Trophoblast cell (in vitro differentiated cells and primary cell): ENCODE data around the gene SLC35G1.

Source experiments
- DNase-seq, 2 donors: peaks; one replicate each; pipeline ENCODE4 v3.0.0-alpha.2; 2016
- H2AFZ ChIP-seq: 2 replicates; pipeline ENCODE4 v1.6.1; 2013; ENCODE audit warnings: low read length, moderate library complexity, mild to moderate bottlenecking; ENCODE audit not compliant: insufficient read depth, poor library complexity
- H2AK5ac ChIP-seq: 2 replicates; pipeline ENCODE4 v1.6.1; 2013; ENCODE audit warnings: mild to moderate bottlenecking, low read length
- H2BK120ac ChIP-seq: 2 replicates; pipeline ENCODE4 v1.6.1; 2013; ENCODE audit warnings: low read length, mild to moderate bottlenecking, moderate library complexity; ENCODE audit not compliant: insufficient read depth, poor library complexity
- H2BK12ac ChIP-seq: 2 replicates; pipeline ENCODE4 v1.6.1; 2013; ENCODE audit warnings: mild to moderate bottlenecking, low read length, moderate library complexity
- H2BK5ac ChIP-seq: 2 replicates; pipeline ENCODE4 v1.6.1; 2013; ENCODE audit warnings: low read length, low read depth, moderate library complexity, mild to moderate bottlenecking; ENCODE audit not compliant: poor library complexity
- H3K14ac ChIP-seq: 2 replicates; pipeline ENCODE4 v1.6.1; 2013; ENCODE audit warnings: mild to moderate bottlenecking, low read length
- H3K18ac ChIP-seq: 2 replicates; pipeline ENCODE4 v1.6.1; 2013; ENCODE audit warnings: mild to moderate bottlenecking, low read length
- H3K23ac ChIP-seq: 2 replicates; pipeline ENCODE4 v1.6.1; 2013; ENCODE audit warnings: low read length
- H3K27ac ChIP-seq: 2 replicates; pipeline ENCODE4 v1.5.1; 2013; ENCODE audit warnings: low read depth, mild to moderate bottlenecking, inconsistent platforms, low read length, moderate library complexity
- H3K27me3 ChIP-seq: 2 replicates; pipeline ENCODE4 v1.6.1; 2013; ENCODE audit warnings: inconsistent platforms, mild to moderate bottlenecking, low read length, moderate library complexity; ENCODE audit not compliant: insufficient read depth
- H3K36me3 ChIP-seq, 2 experiments: 1 replicate in 1 of 2; 2 replicates in 1 of 2; pipeline ENCODE4 v1.6.1; 2013; ENCODE audit warnings: low read length in 2 of 2, mild to moderate bottlenecking in 2 of 2, moderate library complexity in 1 of 2; ENCODE audit not compliant: insufficient read depth in 2 of 2, control insufficient read depth in 1 of 2
- H3K4ac ChIP-seq: 2 replicates; pipeline ENCODE4 v1.6.1; 2013; ENCODE audit warnings: low read depth, mild to moderate bottlenecking, low read length, moderate library complexity
- H3K4me1 ChIP-seq, 2 experiments: 1 replicate in 1 of 2; 2 replicates in 1 of 2; pipeline ENCODE4 v1.6.1; 2013; ENCODE audit warnings: low read length in 2 of 2, mild to moderate bottlenecking in 2 of 2, moderate library complexity in 1 of 2; ENCODE audit not compliant: insufficient read depth in 2 of 2, control insufficient read depth in 1 of 2
- H3K4me2 ChIP-seq: 2 replicates; pipeline ENCODE4 v1.6.1; 2013; ENCODE audit warnings: inconsistent platforms, mild to moderate bottlenecking, low read length, moderate library complexity
- H3K4me3 ChIP-seq: 2 replicates; pipeline ENCODE4 v1.5.1; 2013; ENCODE audit warnings: mild to moderate bottlenecking, low read depth, low read length, inconsistent platforms
- H3K79me1 ChIP-seq: one replicate; pipeline ENCODE4 v1.6.1; 2013; ENCODE audit warnings: low read length
- H3K79me2 ChIP-seq: 2 replicates; pipeline ENCODE4 v1.6.1; 2013; ENCODE audit warnings: low read length, mild to moderate bottlenecking; ENCODE audit not compliant: control insufficient read depth, insufficient read depth, poor library complexity
- H3K9ac ChIP-seq: 2 replicates; pipeline ENCODE4 v1.6.1; 2013; ENCODE audit warnings: mild to moderate bottlenecking, low read length
- H3K9me3 ChIP-seq: 2 replicates; pipeline ENCODE4 v1.6.1; 2013; ENCODE audit warnings: low read depth, mild to moderate bottlenecking, control low read depth, inconsistent platforms, low read length; ENCODE audit not compliant: insufficient read depth
- H4K12ac ChIP-seq: 2 replicates; pipeline ENCODE4 v1.6.1; 2013; ENCODE audit warnings: low read depth, mild to moderate bottlenecking, low read length, moderate library complexity
- H4K8ac ChIP-seq: 2 replicates; pipeline ENCODE4 v1.6.1; 2013; ENCODE audit warnings: low read depth, mild to moderate bottlenecking, low read length, moderate library complexity
- H4K91ac ChIP-seq: one replicate; pipeline ENCODE4 v1.6.1; 2013; ENCODE audit warnings: low read depth, mild to moderate bottlenecking, low read length, moderate library complexity
- WGBS: extraction: QIAGEN DNeasy Blood & Tissue Kit; methylation state at CpG from one replicate; pipeline ENCODE4 v1.1.7; 2013; ENCODE audit warnings: missing lambda C conversion rate; ENCODE audit not compliant: insufficient read length, insufficient coverage; ENCODE audit errors: extremely low coverage; 5-methylcytosine and 5-hydroxymethylcytosine counted together

SLC35G1 gene

DNA sequence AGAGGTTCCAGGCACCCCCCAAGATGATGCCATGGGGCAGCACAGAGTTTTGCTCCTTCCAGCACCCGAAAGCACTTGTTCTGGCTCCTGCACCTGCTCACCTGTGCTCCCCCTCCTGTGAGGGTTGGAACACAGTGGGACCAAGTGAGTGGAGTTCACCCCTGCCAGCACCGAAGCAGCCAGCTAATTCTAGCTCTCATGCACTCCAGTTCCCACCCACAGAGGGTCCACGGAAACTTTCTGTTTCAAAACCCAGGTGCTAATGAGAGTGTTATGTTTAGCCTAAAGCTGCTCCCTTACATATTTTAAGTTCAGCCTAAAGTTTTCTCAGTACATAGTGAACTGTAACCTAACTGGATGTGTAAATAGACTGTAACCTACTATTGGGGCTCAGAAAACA lies 42.6 kb upstream of the SLC35G1 start:
- Histone ChIP-seq H2BK120ac (no peak overlapping the region), H3K4ac (no peak overlapping the region), H3K9ac (no peak overlapping the region), H3K79me1 (no peaks in the 10 kb centered on the region), H2AK5ac (no peak overlapping the region), H3K4me3 (no peak overlapping the region), H4K8ac (no peak overlapping the region), H3K4me1 (no peaks in the 10 kb centered on the region), H3K4me2 (no peak overlapping the region), H3K27ac (no peak overlapping the region), H2AFZ (no peak overlapping the region), H3K9me3 (peaks cover 2% of the 10 kb centered on the region), H4K91ac (no peak overlapping the region), H3K27me3 (no peaks in the 10 kb centered on the region), H3K36me3 (no peaks in the 10 kb centered on the region), H3K14ac (no peak overlapping the region), H3K23ac (no peak overlapping the region), H4K12ac (no peak overlapping the region), H3K79me2 (no peaks in the 10 kb centered on the region), H2BK5ac (no peak overlapping the region), H2BK12ac (no peak overlapping the region), H3K18ac (no peak overlapping the region)
- no peak for DNase-seq
- WGBS = no CpG with 5 or more reads among the region's 3 CpGs

DNA sequence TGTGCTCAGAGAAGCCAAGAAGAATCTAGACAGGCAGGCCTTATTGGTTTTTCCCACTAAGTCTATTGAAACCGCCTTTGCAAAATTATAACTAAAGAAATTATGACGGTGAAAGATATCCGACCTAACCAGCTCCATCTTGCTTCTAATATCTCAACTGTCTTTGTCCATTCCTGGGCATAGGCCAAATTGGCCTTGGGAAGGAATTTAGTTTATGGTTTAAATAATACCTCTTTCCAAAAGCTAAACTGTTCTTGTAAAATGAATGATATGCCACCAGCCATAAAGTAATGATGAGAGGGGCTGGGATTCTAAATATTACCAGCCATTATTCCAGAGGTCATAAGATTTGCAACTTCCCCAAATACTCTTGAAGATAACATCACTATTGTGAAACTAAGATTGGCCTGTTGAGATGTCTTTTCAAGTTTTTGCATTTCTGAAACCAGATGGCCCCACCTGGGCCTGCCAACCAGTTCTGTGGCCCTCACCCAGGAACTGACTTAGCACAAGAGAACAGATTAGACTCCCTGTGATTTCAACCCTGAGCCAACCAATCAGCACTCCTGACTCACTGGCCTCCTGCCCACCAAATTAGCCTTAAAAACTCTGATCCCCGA lies 41.2 kb upstream of the SLC35G1 start:
- Histone ChIP-seq H2AFZ (no peak overlapping the region), H2AK5ac (no peak overlapping the region), H3K4me1 (no peaks in the 10 kb centered on the region), H3K27me3 (no peaks in the 10 kb centered on the region), H2BK5ac (no peak overlapping the region), H3K4me3 (no peak overlapping the region), H4K12ac (no peak overlapping the region), H3K4ac (no peak overlapping the region), H2BK120ac (no peak overlapping the region), H3K9ac (no peak overlapping the region), H3K4me2 (no peak overlapping the region), H3K79me2 (no peaks in the 10 kb centered on the region), H3K23ac (no peak overlapping the region), H3K9me3 (peaks cover 2% of the 10 kb centered on the region), H2BK12ac (no peak overlapping the region), H3K36me3 (no peaks in the 10 kb centered on the region), H3K14ac (no peak overlapping the region), H3K27ac (no peak overlapping the region), H3K18ac (no peak overlapping the region), H4K8ac (no peak overlapping the region), H3K79me1 (no peaks in the 10 kb centered on the region), H4K91ac (no peak overlapping the region)
- DNase-seq = peak in 1 of 2 donors; percentile 71
- WGBS = no CpG with 5 or more reads among the region's 4 CpGs

DNA sequence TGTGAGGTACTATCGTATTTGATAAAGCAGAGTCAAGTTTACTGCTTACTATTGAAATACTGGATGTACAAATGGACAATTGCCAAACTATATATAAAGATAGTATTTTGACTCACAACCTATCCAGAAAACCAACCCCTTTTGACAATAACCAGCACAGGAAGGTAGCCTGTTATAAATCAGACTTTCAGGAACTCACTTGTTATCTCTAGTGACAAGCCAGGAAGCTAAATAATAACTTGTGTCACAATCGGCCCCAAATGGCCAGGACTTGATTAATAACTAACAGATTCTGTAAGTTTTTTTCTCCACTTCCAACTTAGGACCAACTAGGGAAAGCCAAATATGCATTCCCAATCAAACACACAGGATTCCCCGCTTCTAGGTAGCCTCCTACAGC lies 38.8 kb upstream of the SLC35G1 start:
- WGBS = no CpG with 5 or more reads among the region's 3 CpGs

DNA sequence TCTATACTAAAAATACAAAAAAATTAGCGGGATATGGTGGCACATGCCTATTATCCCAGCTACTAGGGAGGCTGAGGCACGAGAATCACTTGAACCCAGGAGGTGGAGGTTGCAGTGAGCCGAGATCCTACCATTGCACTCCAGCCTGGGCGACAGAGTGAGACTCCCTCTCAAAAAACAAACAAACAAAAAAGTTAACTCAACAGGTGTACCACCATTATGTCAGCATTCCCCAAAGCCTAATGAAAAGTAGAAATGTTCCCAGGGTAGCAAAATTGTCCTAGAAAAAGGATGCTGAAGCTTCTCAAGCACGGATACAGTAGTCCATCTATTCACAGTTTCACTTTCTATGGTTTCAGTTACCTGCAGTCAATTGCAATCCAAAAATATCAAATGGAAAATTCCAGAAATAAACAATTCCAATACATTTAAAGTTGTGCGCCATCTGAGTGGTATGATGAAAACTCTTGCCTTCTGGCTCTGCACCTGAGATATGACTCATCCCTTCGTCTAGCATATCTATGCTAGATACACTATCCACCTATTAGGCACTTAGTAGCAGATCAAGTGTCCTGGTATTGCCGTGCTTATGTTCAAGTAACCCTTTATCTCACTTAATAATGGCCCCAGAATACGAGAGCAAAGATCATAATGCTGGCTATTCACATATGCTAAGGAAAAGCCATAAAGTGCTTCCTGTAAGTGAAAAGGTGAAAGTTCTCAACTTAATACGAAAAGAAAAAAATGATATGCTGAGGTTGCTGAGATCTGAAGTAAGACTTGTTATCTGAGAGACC lies 37.2 kb upstream of the SLC35G1 start:
- Histone ChIP-seq H3K27me3 (no peaks in the 10 kb centered on the region), H2BK5ac (no peak overlapping the region), H4K8ac (no peak overlapping the region), H3K36me3 (no peaks in the 10 kb centered on the region), H3K4me2 (no peak overlapping the region), H3K14ac (no peak overlapping the region), H3K4me3 (no peak overlapping the region), H4K12ac (no peak overlapping the region), H3K4me1 (no peaks in the 10 kb centered on the region), H3K23ac (no peak overlapping the region), H2AK5ac (no peak overlapping the region), H2BK120ac (no peak overlapping the region), H2AFZ (no peak overlapping the region), H2BK12ac (no peak overlapping the region), H3K9me3 (no peaks in the 10 kb centered on the region), H3K18ac (no peak overlapping the region), H4K91ac (no peak overlapping the region), H3K79me1 (no peaks in the 10 kb centered on the region), H3K9ac (no peak overlapping the region), H3K79me2 (no peaks in the 10 kb centered on the region), H3K27ac (no peak overlapping the region), H3K4ac (no peak overlapping the region)
- no CpG with 5 or more reads among the region's 10 CpGs for WGBS
- peak; percentile 9 to 59 for DNase-seq

More for the DNA sequence above, 38.8 kb upstream of the SLC35G1 start:
- no peak overlapping the region for H2BK120ac ChIP-seq
- no peak overlapping the region for H2AFZ ChIP-seq
- H3K14ac ChIP-seq = no peak overlapping the region
- no peak overlapping the region for H4K12ac ChIP-seq
- H3K23ac ChIP-seq = no peak overlapping the region
- no peak overlapping the region for H2AK5ac ChIP-seq
- no peaks in the 10 kb centered on the region for H3K9me3 ChIP-seq
- H3K36me3 ChIP-seq = no peaks in the 10 kb centered on the region
- H3K4me3 ChIP-seq = no peak overlapping the region
- H3K27ac ChIP-seq = no peak overlapping the region
- no peaks in the 10 kb centered on the region for H3K79me2 ChIP-seq
- no peak overlapping the region for H3K4ac ChIP-seq
- H2BK12ac ChIP-seq = no peak overlapping the region
- H3K4me1 ChIP-seq = no peaks in the 10 kb centered on the region
- DNase-seq = no peak
- H3K27me3 ChIP-seq = no peaks in the 10 kb centered on the region
- H4K8ac ChIP-seq = no peak overlapping the region
- H3K79me1 ChIP-seq = no peaks in the 10 kb centered on the region
- no peak overlapping the region for H4K91ac ChIP-seq
- H3K4me2 ChIP-seq = no peak overlapping the region
- H3K9ac ChIP-seq = no peak overlapping the region
- no peak overlapping the region for H3K18ac ChIP-seq
- no peak overlapping the region for H2BK5ac ChIP-seq
